Heart left ventricle (tissue), 13 donors: Measurements from ENCODE around the gene VSIG8.

ENCODE experiments used
- POLR2A ChIP-seq, 2 donors: fragments of 450-650 bp; IDR thresholded peaks; one replicate each; pipeline ENCODE4 v1.6.1; 2017; ENCODE audit warnings: antibody characterized with exemption in 2 of 2, mild to moderate bottlenecking in 2 of 2, moderate library complexity in 2 of 2
- TF ChIP-seq, protein P1 (sequence below), 12 donors: fragments of 200-600 bp; sonication (generic) in 4 of 12; IDR thresholded peaks; one replicate each; pipeline versions ENCODE4 v1.5.0 to v1.8.0; 2018 to 2022; ENCODE audit warnings: antibody characterized with exemption in 12 of 12, mild to moderate bottlenecking in 5 of 12
- donor health status: ischemic (EF 13 %, LVEDD 7.1; RV severe dilation, severe dysfunction).
- donor health status: DM: no; HTN: yes; CAD: no.
- donor health status: DM: no; HTN: no; CAD: no.
- donor health status: ischemic (EF 25% LVEDD 6.9; RV normal size, moderate dysfunction).
- donor health status: ischemic (EF 25% LVEDD 5.7; RV mildly dilated, moderate dysfunction).
- donor health status: ischemic (EF 35%, LVEDD 5.7; RV mildly dilated, moderate dysfunction).
- donor health status: nonischemic (EF 11% LVEDD 7.7; RV severe dilation, severe dysfunction).
- donor health status: DM: yes; HTN: yes; CAD: no.
- donor health status: PGD.
- donor health status: ischemic (EF 29% LVEDD 5.4; RV normal size, mild dysfunction).
- donor health status: nonischemic (EF 23%, LVEDD 6.1; RV moderate dilation, normal function).

DNA sequence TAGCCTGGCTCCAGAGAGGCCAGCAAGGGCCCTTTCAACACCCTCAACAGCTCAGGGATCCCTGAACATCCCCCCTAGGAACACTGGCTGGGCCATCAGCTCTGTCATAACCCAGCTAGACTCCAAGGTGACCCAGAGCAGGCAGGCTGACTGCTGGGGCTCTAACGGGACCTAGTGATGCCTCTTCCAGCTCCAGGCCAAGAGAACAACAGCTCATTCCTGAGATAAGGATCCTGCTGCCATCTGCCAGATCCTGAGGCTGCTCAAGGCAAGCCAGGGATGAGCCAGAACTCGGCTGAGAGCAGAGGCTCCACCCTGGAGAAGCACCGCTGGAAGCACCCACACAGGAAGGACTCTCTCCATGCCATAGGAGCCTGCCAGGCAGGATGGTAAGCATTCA is 2.0 kb downstream of the VSIG8 start:
- TF ChIP-seq POLR2A (IDR thresholded peaks at IDR 0.05): no peak
- TF ChIP-seq, protein P1, sequence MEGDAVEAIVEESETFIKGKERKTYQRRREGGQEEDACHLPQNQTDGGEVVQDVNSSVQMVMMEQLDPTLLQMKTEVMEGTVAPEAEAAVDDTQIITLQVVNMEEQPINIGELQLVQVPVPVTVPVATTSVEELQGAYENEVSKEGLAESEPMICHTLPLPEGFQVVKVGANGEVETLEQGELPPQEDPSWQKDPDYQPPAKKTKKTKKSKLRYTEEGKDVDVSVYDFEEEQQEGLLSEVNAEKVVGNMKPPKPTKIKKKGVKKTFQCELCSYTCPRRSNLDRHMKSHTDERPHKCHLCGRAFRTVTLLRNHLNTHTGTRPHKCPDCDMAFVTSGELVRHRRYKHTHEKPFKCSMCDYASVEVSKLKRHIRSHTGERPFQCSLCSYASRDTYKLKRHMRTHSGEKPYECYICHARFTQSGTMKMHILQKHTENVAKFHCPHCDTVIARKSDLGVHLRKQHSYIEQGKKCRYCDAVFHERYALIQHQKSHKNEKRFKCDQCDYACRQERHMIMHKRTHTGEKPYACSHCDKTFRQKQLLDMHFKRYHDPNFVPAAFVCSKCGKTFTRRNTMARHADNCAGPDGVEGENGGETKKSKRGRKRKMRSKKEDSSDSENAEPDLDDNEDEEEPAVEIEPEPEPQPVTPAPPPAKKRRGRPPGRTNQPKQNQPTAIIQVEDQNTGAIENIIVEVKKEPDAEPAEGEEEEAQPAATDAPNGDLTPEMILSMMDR (IDR thresholded peaks at IDR 0.05): no peak
